ENCODE results near the gene RPGRIP1. TPM values are rescaled to one million over a fixed set of nuclear protein-coding genes. Genes with fewer than 3 reads are reported as not detected.
"Not testable (repeated sequence)": the region's sequence is repeated elsewhere in the genome, so short reads cannot be mapped to it uniquely, and the experiment has no call there.

The RPGRIP1 gene
- polyA plus RNA-seq, 1 donor = 0.49 TPM

- WGBS (ENCODE audit: insufficient coverage, low lambda C conversion rate) = no CpG with 5 or more reads among the region's 30 CpGs
- peak overlapping the region; percentile 24 for H3K4me3 ChIP-seq (ENCODE audit: low read length)
- H3K4me1 ChIP-seq (ENCODE audit: control insufficient read depth, insufficient read depth, low read length) = no peaks in the 10 kb centered on the region
- no peaks in the 10 kb centered on the region for H3K36me3 ChIP-seq (ENCODE audit: control insufficient read depth, insufficient read depth, low read length)
- H3K27ac ChIP-seq (ENCODE audit: low read length) = no peak overlapping the region
- peaks cover 8% of the 10 kb centered on the region for H3K27me3 ChIP-seq (ENCODE audit: control insufficient read depth, insufficient read depth, low read length)
- DNase-seq = peak in 1 of 2 donors; percentile 37
- H3K9me3 ChIP-seq (ENCODE audit: control insufficient read depth, low read depth, low read length) = no peaks in the 10 kb centered on the region
Measured at GRCh38 chr14:21300892-21301291, 21.0 kb downstream of the RPGRIP1 start.

GRCh38 chr14:21302013-21302835 lies 22.3 kb downstream of the RPGRIP1 start:
- H3K4me3 ChIP-seq (ENCODE audit: low read length) = no peak overlapping the region
- H3K9me3 ChIP-seq (ENCODE audit: control insufficient read depth, low read depth, low read length) = no peaks in the 10 kb centered on the region
- H3K27me3 ChIP-seq (ENCODE audit: control insufficient read depth, insufficient read depth, low read length) = peaks cover 8% of the 10 kb centered on the region
- WGBS (ENCODE audit: insufficient coverage, low lambda C conversion rate) = 6% methylated on average over 2 of the region's 8 CpGs
- peak in 1 of 2 donors; percentile 26 for DNase-seq
- no peaks in the 10 kb centered on the region for H3K4me1 ChIP-seq (ENCODE audit: control insufficient read depth, insufficient read depth, low read length)
- no peaks in the 10 kb centered on the region for H3K36me3 ChIP-seq (ENCODE audit: control insufficient read depth, insufficient read depth, low read length)
- H3K27ac ChIP-seq (ENCODE audit: low read length) = no peak overlapping the region

GRCh38 chr14:21302836-21303140 lies 22.9 kb downstream of the RPGRIP1 start:
- H3K9me3 ChIP-seq (ENCODE audit: control insufficient read depth, low read depth, low read length); H3K4me1 ChIP-seq (ENCODE audit: control insufficient read depth, insufficient read depth, low read length); H3K27ac ChIP-seq (ENCODE audit: low read length); H3K27me3 ChIP-seq (ENCODE audit: control insufficient read depth, insufficient read depth, low read length); H3K4me3 ChIP-seq (ENCODE audit: low read length); H3K36me3 ChIP-seq (ENCODE audit: control insufficient read depth, insufficient read depth, low read length); DNase-seq: not testable (repeated sequence)
- WGBS (ENCODE audit: insufficient coverage, low lambda C conversion rate) = no CpG with 5 or more reads among the region's 2 CpGs

GRCh38 chr14:21307637-21308036 lies 27.8 kb downstream of the RPGRIP1 start:
- 67% methylated on average over 1 of the region's 3 CpGs for WGBS (ENCODE audit: insufficient coverage, low lambda C conversion rate)
- Histone ChIP-seq H3K36me3 (ENCODE audit: control insufficient read depth, insufficient read depth, low read length) (no peaks in the 10 kb centered on the region), H3K27ac (ENCODE audit: low read length) (no peak overlapping the region), H3K9me3 (ENCODE audit: control insufficient read depth, low read depth, low read length) (no peaks in the 10 kb centered on the region), H3K4me3 (ENCODE audit: low read length) (no peak overlapping the region), H3K27me3 (ENCODE audit: control insufficient read depth, insufficient read depth, low read length) (no peaks in the 10 kb centered on the region), H3K4me1 (ENCODE audit: control insufficient read depth, insufficient read depth, low read length) (no peaks in the 10 kb centered on the region)
- no peak for DNase-seq

GRCh38 chr14:21308132-21308478 lies 28.2 kb downstream of the RPGRIP1 start:
- DNase-seq = peak in 1 of 2 donors; percentile 4
- peak overlapping the region; percentile 37 for H3K4me3 ChIP-seq (ENCODE audit: low read length)

GRCh38 chr14:21308479-21309237 lies 28.8 kb downstream of the RPGRIP1 start:
- no peaks in the 10 kb centered on the region for H3K36me3 ChIP-seq (ENCODE audit: control insufficient read depth, insufficient read depth, low read length)
- no peaks in the 10 kb centered on the region for H3K4me1 ChIP-seq (ENCODE audit: control insufficient read depth, insufficient read depth, low read length)
- peak; percentile 93 to 96 for DNase-seq
- 2% methylated on average over 8 of the region's 16 CpGs for WGBS (ENCODE audit: insufficient coverage, low lambda C conversion rate)
- no peaks in the 10 kb centered on the region for H3K9me3 ChIP-seq (ENCODE audit: control insufficient read depth, low read depth, low read length)
- H3K27ac ChIP-seq (ENCODE audit: low read length) = peak overlapping the region; percentile 72
- no peaks in the 10 kb centered on the region for H3K27me3 ChIP-seq (ENCODE audit: control insufficient read depth, insufficient read depth, low read length)
- H3K4me3 ChIP-seq (ENCODE audit: low read length) = peak overlapping the region; percentile 37

More at GRCh38 chr14:21308132-21308478, 28.2 kb downstream of the RPGRIP1 start:
- no peaks in the 10 kb centered on the region for H3K4me1 ChIP-seq (ENCODE audit: control insufficient read depth, insufficient read depth, low read length)
- no peaks in the 10 kb centered on the region for H3K27me3 ChIP-seq (ENCODE audit: control insufficient read depth, insufficient read depth, low read length)
- no peaks in the 10 kb centered on the region for H3K36me3 ChIP-seq (ENCODE audit: control insufficient read depth, insufficient read depth, low read length)
- peak overlapping the region; percentile 61 for H3K27ac ChIP-seq (ENCODE audit: low read length)
- H3K9me3 ChIP-seq (ENCODE audit: control insufficient read depth, low read depth, low read length) = no peaks in the 10 kb centered on the region

- Histone ChIP-seq H3K4me3 (ENCODE audit: low read length) (peak overlapping the region; percentile 37), H3K4me1 (ENCODE audit: control insufficient read depth, insufficient read depth, low read length) (no peaks in the 10 kb centered on the region), H3K9me3 (ENCODE audit: control insufficient read depth, low read depth, low read length) (no peaks in the 10 kb centered on the region), H3K27me3 (ENCODE audit: control insufficient read depth, insufficient read depth, low read length) (no peaks in the 10 kb centered on the region), H3K27ac (ENCODE audit: low read length) (peak overlapping the region; percentile 72), H3K36me3 (ENCODE audit: control insufficient read depth, insufficient read depth, low read length) (no peaks in the 10 kb centered on the region)
- no peak for DNase-seq
- 72% methylated on average over 5 of the region's 8 CpGs for WGBS (ENCODE audit: insufficient coverage, low lambda C conversion rate)
Measured at GRCh38 chr14:21309238-21309636, 29.4 kb downstream of the RPGRIP1 start.

GRCh38 chr14:21309956-21310355 lies 30.1 kb downstream of the RPGRIP1 start:
- no peaks in the 10 kb centered on the region for H3K4me1 ChIP-seq (ENCODE audit: control insufficient read depth, insufficient read depth, low read length)
- DNase-seq = no peak
- no CpG with 5 or more reads among the region's 3 CpGs for WGBS (ENCODE audit: insufficient coverage, low lambda C conversion rate)

GRCh38 chr14:21311614-21312013 lies 31.7 kb downstream of the RPGRIP1 start:
- WGBS (ENCODE audit: insufficient coverage, low lambda C conversion rate) = 60% methylated on average over 1 of the region's 2 CpGs
- no peaks in the 10 kb centered on the region for H3K27me3 ChIP-seq (ENCODE audit: control insufficient read depth, insufficient read depth, low read length)
- H3K4me1 ChIP-seq (ENCODE audit: control insufficient read depth, insufficient read depth, low read length) = no peaks in the 10 kb centered on the region

More at GRCh38 chr14:21309956-21310355, 30.1 kb downstream of the RPGRIP1 start:
- Histone ChIP-seq H3K9me3 (ENCODE audit: control insufficient read depth, low read depth, low read length) (no peaks in the 10 kb centered on the region), H3K4me3 (ENCODE audit: low read length) (no peak overlapping the region), H3K36me3 (ENCODE audit: control insufficient read depth, insufficient read depth, low read length) (no peaks in the 10 kb centered on the region), H3K27me3 (ENCODE audit: control insufficient read depth, insufficient read depth, low read length) (no peaks in the 10 kb centered on the region), H3K27ac (ENCODE audit: low read length) (no peak overlapping the region)

GRCh38 chr14:21313512-21313911 lies 33.6 kb downstream of the RPGRIP1 start:
- WGBS (ENCODE audit: insufficient coverage, low lambda C conversion rate) = 45% methylated on average over 2 of the region's 12 CpGs
- H3K9me3 ChIP-seq (ENCODE audit: control insufficient read depth, low read depth, low read length) = no peaks in the 10 kb centered on the region
- peak; percentile 26 to 60 for DNase-seq
- H3K36me3 ChIP-seq (ENCODE audit: control insufficient read depth, insufficient read depth, low read length) = no peaks in the 10 kb centered on the region
- no peaks in the 10 kb centered on the region for H3K4me1 ChIP-seq (ENCODE audit: control insufficient read depth, insufficient read depth, low read length)
- H3K4me3 ChIP-seq (ENCODE audit: low read length) = no peak overlapping the region
- no peak overlapping the region for H3K27ac ChIP-seq (ENCODE audit: low read length)
- no peaks in the 10 kb centered on the region for H3K27me3 ChIP-seq (ENCODE audit: control insufficient read depth, insufficient read depth, low read length)

More at GRCh38 chr14:21311614-21312013, 31.7 kb downstream of the RPGRIP1 start:
- no peak overlapping the region for H3K27ac ChIP-seq (ENCODE audit: low read length)
- DNase-seq = no peak
- H3K9me3 ChIP-seq (ENCODE audit: control insufficient read depth, low read depth, low read length) = no peaks in the 10 kb centered on the region
- no peaks in the 10 kb centered on the region for H3K36me3 ChIP-seq (ENCODE audit: control insufficient read depth, insufficient read depth, low read length)
- no peak overlapping the region for H3K4me3 ChIP-seq (ENCODE audit: low read length)
